Mucosa of stomach (tissue), 1 donor: Measurements from ENCODE around the gene MYBPH.

Experiments used
- H3K27me3 ChIP-seq: one replicate; pipeline ENCODE4 v1.7.0; 2013; ENCODE audit warnings: mild to moderate bottlenecking, low read length; ENCODE audit not compliant: control insufficient read depth, insufficient read depth
- H3K36me3 ChIP-seq: one replicate; pipeline ENCODE4 v1.7.0; 2013; ENCODE audit warnings: low read length; ENCODE audit not compliant: control insufficient read depth, insufficient read depth
- H3K4me1 ChIP-seq: one replicate; pipeline ENCODE4 v1.7.0; 2013; ENCODE audit warnings: mild to moderate bottlenecking, low read length; ENCODE audit not compliant: control insufficient read depth, insufficient read depth
- H3K4me3 ChIP-seq: one replicate; pipeline ENCODE4 v1.7.0; 2013; ENCODE audit warnings: low read length
- H3K9ac ChIP-seq: one replicate; pipeline ENCODE4 v1.7.0; 2013; ENCODE audit warnings: mild to moderate bottlenecking, low read length, moderate library complexity
- H3K9me3 ChIP-seq: one replicate; pipeline ENCODE4 v1.7.0; 2013; ENCODE audit warnings: mild to moderate bottlenecking, low read length, moderate library complexity; ENCODE audit not compliant: control insufficient read depth
- donor health status: Pancreatic carcinoma.

The MYBPH gene

DNA sequence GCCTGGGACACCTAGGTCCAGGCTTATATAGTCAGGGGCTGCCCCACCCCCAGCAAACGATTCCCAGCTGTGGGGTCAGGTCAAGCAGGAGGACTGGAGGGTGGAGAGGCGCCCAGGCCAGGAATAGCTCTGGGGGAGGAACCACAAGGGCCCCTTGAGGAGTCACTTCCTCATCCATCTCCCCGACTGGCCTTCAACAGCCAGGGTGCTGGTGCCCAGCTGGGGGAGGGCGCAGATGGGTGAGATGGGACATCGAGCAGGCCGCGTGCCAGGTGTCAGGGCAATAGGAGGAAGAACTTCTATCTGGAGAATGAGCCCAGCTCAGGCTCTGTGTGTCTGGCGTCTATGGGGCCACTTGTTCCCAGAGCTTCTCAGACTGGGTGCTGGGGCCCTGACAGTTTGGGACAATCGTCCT is 208 bp upstream of the MYBPH start:
- Histone ChIP-seq H3K9me3 (no peaks in the 10 kb centered on the region), H3K36me3 (no peaks in the 10 kb centered on the region), H3K4me3 (no peak overlapping the region), H3K27me3 (peaks cover 4% of the 10 kb centered on the region), H3K9ac (no peak overlapping the region), H3K4me1 (peaks cover 3% of the 10 kb centered on the region)

DNA sequence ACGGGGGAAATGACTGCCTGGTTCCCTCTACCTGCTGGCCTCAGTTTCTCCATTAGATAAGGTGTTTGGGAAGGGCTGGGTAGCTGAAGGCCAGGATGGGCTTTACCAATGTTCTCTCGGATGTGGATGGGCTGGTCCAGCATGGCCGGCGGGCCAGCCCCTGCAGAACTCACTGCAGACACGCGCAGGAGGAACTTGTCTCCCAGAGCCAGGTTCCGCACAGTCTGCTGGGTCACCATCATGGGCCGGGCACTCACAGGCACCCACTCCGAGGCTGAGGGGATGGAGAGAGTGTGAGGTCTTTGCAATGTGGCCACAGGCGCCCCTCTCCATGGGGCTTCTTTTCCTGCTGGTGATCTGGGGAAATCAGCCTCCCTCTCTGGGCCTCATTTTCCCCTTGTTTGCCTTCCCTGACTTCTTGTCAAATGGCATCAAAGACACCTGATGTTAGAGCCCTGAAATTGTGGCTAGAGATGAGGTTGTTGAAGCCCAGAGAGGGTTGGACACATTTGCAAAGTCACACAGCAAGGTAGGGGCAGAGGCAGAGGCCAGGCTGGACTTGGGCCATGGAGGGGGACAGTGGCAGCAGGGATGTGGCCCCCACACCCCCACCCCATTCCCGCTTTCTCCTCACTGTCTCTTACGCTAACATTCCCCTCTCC is 1.2 kb downstream of the MYBPH start:
- H3K4me3 ChIP-seq, result no peak overlapping the region
- peaks cover 4% of the 10 kb centered on the region for H3K27me3 ChIP-seq
- no peak overlapping the region for H3K9ac ChIP-seq
- H3K9me3 ChIP-seq, result no peaks in the 10 kb centered on the region
- peaks cover 3% of the 10 kb centered on the region for H3K4me1 ChIP-seq
- no peaks in the 10 kb centered on the region for H3K36me3 ChIP-seq

DNA sequence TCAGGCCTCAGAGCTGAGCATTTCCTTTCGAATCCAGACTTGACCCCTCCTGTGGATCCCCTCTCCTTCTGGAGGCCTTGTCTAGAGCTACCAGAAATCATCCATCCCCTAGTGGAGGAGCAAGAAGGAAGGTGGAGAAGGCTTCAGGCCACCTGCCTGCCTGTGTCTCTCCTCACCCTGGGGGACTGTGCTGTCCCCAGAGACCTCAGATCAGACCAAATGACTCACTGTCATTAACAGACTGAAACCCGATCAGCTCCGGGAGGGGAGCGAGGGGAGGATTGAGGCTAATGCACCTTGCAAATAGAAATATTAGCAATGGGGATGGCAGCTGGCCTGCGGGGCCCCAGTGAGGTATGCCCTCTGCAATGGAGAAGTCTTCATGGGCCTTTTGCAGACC is 2.1 kb downstream of the MYBPH start:
- Histone ChIP-seq H3K9ac (no peak overlapping the region), H3K27me3 (peaks cover 4% of the 10 kb centered on the region), H3K36me3 (no peaks in the 10 kb centered on the region), H3K4me3 (no peak overlapping the region), H3K9me3 (no peaks in the 10 kb centered on the region), H3K4me1 (peaks cover 3% of the 10 kb centered on the region)

DNA sequence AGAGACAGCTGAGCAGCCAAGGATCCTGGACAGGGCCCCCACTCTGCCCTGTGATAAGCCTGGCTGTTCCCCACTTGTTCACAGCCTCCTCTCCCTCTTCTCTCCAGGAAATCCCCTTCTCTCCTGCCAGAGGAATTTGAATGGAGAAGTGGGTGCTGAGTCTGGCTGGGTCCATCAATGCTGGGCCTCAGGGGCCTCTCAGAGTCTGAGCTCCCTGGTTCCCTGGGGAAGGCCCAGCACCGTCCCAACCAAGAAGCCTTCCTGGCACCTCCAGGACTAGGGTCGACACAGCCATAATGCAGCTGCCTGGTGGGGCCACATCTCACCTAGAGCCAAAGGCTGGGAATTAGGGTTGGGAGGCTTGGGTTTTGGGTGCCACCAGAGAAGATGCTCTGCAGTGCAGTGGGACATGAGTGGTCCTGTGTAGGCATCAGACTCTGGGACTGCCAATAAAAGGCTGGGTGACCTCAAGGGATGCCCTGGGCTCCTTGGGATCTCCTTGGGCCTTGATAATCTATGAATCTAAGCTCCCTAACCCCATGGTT is 2.5 kb downstream of the MYBPH start:
- Histone ChIP-seq H3K9me3 (no peaks in the 10 kb centered on the region), H3K36me3 (no peaks in the 10 kb centered on the region), H3K4me1 (peaks cover 3% of the 10 kb centered on the region), H3K27me3 (peaks cover 4% of the 10 kb centered on the region), H3K9ac (no peak overlapping the region), H3K4me3 (no peak overlapping the region)

DNA sequence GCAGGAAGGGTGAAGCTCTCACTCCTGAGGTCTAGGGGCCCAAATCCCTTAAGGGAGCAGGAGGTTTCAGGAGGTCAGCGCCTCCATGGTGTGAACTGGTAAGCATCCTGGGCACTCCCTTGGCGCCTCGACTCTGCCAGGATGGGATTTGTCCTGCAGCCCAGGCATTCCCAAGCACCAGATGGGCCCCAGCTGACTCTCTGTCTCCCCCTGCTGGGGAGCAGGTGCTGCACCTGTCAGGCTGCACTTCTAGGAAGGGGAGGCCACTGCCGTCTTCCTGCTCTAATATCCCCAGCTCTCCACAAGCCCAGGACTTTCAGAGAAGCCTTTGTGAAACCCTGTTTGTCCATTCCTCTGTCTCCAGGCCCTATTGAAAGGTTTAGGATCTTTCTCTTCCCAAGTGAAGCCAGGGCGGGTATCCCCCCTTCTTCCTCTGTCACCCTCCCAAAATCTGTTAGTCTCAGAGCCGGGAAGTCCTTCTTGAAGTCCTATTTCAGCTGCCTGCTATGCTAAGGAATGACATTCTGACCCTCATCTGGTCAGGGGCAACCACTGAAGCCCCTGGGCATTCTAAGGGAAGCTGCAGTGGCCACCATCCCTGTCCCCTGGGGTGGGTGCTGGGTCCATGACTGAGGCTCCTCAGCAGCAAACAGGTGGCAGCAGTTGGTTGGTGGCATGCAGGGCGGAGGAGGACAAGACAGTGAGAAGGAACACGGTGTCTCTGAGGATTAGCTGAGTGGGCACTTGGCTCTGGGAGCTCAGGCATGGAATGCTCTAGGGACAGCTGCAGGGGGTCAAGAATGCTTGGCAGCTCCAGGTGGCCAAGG is 3.2 kb downstream of the MYBPH start:
- H3K4me3 ChIP-seq, result no peak overlapping the region
- H3K9ac ChIP-seq, result no peak overlapping the region
- H3K9me3 ChIP-seq, result no peaks in the 10 kb centered on the region
- H3K27me3 ChIP-seq, result peaks cover 2% of the 10 kb centered on the region
- H3K4me1 ChIP-seq, result peaks cover 3% of the 10 kb centered on the region
- H3K36me3 ChIP-seq, result no peaks in the 10 kb centered on the region

DNA sequence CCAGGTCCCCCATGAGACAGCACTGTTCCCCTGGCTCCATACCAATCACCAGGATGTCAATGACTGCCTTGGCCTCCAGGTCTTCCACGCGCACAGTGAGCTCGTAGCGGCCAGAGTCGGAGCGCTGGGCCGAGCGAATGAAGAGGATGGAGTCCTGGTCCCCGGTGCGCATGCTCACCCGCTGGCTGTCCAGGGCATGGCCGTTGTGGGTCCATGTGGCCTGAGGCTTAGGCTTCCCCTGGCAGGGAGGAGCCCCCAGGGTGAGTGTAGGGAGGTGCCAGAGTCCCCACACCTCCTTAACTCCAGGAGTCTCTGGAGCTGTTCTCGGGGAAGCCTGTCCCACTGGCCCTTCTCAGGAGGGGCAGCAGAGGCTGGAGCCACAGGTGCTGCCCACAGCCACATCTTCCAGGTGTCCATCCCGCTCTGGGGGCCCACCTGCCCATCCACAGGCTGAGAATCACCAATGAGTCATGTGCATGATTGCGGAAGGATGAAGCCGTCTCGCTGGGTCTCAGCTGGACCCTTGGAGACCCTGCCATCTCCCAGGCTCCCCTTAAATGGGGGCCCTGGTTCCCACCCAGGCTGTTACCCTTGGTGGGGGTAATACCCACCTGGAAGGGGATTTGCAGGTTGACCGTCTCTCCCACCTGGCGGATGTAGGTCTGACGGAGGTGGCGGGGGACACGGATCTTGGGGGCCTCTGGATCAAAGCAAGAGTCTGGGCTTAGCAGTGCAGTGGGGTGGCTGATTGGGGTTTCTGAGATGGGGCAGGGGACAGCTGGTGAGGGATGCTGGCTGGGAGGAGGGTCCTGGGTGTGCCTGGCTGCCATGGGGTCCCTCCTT is 4.1 kb downstream of the MYBPH start:
- no peaks in the 10 kb centered on the region for H3K36me3 ChIP-seq
- H3K4me3 ChIP-seq, result no peak overlapping the region
- H3K27me3 ChIP-seq, result peaks cover 3% of the 10 kb centered on the region
- no peaks in the 10 kb centered on the region for H3K9me3 ChIP-seq
- no peak overlapping the region for H3K9ac ChIP-seq
- peaks cover 6% of the 10 kb centered on the region for H3K4me1 ChIP-seq

DNA sequence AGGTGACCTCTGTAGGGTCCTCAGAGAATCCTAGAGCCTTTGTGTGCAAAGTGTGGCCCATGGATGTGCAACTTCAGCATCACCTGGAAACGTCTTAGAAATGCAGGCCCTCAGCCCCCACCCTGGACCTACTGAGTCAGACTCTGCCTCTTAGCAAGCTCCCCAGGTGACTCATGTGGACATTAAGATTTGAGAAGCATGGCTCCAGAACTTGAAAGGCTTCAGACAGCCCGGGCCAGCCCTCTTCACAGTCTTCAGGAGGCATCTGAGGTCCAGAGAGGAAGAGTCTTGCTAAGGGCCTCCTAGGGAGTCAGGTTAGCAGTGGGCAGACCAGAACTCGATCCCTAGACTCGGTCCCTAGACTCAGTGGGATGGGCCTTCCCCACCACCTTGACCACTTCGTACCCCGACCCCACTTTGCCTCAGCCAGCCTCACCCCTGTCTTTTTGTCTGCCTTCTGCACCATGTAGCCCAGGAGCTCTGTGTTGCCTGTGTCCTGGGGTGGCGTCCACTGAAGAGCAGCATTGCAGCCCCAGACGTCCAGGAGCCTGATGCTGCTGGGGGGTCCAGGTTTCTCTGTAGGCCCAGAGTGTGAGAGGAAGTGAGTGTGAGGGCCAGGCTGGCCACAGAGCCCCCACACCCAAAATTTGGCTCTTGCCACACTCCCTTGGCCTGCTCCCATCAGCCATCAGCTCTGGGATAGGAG is 4.8 kb downstream of the MYBPH start:
- no peaks in the 10 kb centered on the region for H3K9me3 ChIP-seq

DNA sequence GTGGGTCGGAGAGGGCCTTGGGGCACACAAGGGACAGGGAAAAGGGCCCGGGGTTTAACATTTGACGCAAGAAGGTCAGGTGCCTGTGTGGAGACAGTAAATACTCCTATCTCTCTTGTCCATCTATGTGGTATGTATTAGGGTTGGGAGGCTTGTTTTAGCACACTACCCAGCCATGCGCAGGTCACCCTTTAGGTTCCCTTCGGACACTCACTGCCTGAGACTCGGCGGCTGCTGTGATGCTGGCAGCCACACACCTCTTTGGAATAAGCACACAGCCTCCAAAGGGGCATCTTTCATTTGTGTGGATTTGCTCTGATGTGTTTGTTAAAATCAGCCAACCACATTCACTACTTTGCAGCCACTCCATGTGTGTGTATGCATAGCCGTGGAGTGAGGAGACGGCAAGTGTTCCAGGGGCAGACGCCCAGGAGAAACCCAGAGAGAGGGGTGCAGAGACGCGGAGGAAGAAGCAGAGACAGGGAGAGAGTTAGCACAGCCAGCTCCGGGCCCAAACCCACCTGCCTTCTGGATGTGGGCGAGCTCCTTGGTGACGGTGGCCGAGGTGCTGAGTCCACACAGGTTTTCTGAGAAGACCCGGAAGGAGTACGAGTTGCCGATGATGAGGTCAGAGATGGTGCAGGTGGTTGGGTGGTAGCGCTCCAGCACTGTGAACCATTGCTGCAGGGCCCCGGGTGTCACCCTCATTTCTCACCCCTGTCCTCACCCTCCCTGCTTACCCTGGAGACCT is 5.7 kb downstream of the MYBPH start:
- H3K9ac ChIP-seq, result no peak overlapping the region
- no peaks in the 10 kb centered on the region for H3K36me3 ChIP-seq
- H3K4me1 ChIP-seq, result peaks cover 7% of the 10 kb centered on the region
- H3K27me3 ChIP-seq, result peaks cover 4% of the 10 kb centered on the region
- H3K9me3 ChIP-seq, result no peaks in the 10 kb centered on the region
- no peak overlapping the region for H3K4me3 ChIP-seq

More for the DNA sequence above, 4.8 kb downstream of the MYBPH start:
- H3K4me3 ChIP-seq, result no peak overlapping the region
- peaks cover 4% of the 10 kb centered on the region for H3K27me3 ChIP-seq
- H3K4me1 ChIP-seq, result peaks cover 7% of the 10 kb centered on the region
- H3K36me3 ChIP-seq, result no peaks in the 10 kb centered on the region
- H3K9ac ChIP-seq, result no peak overlapping the region

DNA sequence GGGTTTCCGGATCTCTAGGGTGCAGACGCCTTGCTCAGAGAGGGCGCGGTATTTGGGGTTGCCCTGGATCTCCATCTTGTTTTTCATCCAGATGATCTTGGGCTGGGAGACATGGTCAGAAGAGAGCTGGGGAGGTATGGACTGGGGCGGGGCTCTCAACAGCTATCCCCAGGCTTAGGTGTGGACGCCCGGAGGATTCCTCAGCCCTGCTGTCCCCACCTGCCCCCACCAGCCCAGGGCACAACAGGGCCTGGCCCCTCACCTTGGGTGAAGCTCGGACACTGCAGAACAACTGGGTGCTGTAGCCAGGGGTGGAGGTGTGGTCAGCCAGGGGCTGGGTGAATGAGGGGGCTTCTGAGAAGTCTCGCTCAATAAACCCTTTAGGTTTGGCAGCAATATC is 6.6 kb downstream of the MYBPH start:
- Histone ChIP-seq H3K27me3 (peaks cover 4% of the 10 kb centered on the region), H3K9ac (no peak overlapping the region), H3K9me3 (no peaks in the 10 kb centered on the region), H3K4me1 (peaks cover 7% of the 10 kb centered on the region), H3K4me3 (no peak overlapping the region), H3K36me3 (no peaks in the 10 kb centered on the region)

DNA sequence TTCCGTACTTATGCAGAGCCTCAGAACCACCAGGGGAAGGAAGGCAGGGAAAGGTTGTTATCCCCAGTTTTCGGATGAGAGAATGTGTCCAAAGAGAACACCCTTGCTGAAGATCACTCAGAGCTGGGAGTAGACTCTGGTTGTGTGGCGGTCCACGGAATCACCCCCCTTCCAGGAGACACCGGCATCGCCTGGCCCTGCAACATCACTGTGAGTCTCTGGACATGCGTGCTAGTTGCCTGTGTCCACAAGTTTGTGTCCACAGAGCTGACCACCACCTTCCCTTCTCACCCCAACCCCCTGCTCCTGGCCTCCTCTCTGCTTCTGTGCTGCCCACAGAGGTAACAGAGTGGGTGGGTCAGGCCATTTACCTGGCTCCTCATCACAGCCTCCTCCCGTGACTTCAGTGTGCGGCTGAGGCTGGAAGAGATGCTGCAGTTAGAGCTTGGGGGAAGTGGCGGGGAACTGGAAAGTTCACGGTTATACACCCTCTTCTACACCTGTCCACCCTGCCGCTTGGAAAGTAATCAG is 7.3 kb downstream of the MYBPH start:
- H3K4me1 ChIP-seq, result peaks cover 7% of the 10 kb centered on the region
- peaks cover 4% of the 10 kb centered on the region for H3K27me3 ChIP-seq
- no peaks in the 10 kb centered on the region for H3K36me3 ChIP-seq
- no peak overlapping the region for H3K9ac ChIP-seq
- no peaks in the 10 kb centered on the region for H3K9me3 ChIP-seq
- no peak overlapping the region for H3K4me3 ChIP-seq

DNA sequence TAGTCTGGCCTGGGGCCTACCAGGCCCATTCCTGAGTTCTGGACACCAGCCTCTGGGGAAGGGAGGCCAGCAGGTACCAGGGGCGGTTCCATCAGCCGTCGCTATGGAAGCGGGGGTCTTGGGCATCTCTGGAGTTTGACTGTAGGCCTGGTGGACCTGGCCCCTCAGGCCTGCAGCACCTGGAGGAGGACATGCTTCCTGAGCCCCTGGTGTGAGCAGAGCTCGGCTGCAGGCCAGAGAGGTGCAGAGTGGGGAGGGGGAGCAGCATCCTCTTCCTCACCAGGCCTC is 7.8 kb downstream of the MYBPH start:
- Histone ChIP-seq H3K36me3 (no peaks in the 10 kb centered on the region), H3K9me3 (no peaks in the 10 kb centered on the region), H3K9ac (no peak overlapping the region), H3K4me3 (no peak overlapping the region), H3K4me1 (peaks cover 7% of the 10 kb centered on the region), H3K27me3 (peaks cover 4% of the 10 kb centered on the region)
